HepG2 (cell line): ENCODE measurements around the gene MAGED2. TPM values are rescaled to one million over a fixed set of nuclear protein-coding genes. Genes with fewer than 3 reads are reported as not detected.

Source experiments
- ARID3A ChIP-seq: IDR thresholded peaks from 2 replicates; pipeline ENCODE4 v1.6.1; 2012; ENCODE audit warnings: low read depth, low read length, improper control_type of control experiment
- DMAP1 ChIP-seq: IDR thresholded peaks from 2 replicates; pipeline ENCODE4 v1.6.1; 2016
- FOXC1 ChIP-seq: sonication (generic); formaldehyde crosslinking; IDR thresholded peaks from 2 replicates; pipeline ENCODE4 v1.8.0; 2022; ENCODE audit warnings: mild to moderate bottlenecking, missing genetic modification reagents, borderline replicate concordance
- MNT ChIP-seq: fragments of 450-650 bp; IDR thresholded peaks from 2 replicates; pipeline ENCODE4 v1.6.1; 2016
- POLR2G ChIP-seq: fragments of 200-400 bp; formaldehyde crosslinking; IDR thresholded peaks from 2 replicates; pipeline ENCODE4 v1.6.1; 2018; ENCODE audit warnings: mild to moderate bottlenecking, low read depth, low read length, moderate library complexity
- TCF7 ChIP-seq: sonication (generic); IDR thresholded peaks from 2 replicates; pipeline ENCODE4 v1.6.1; 2016; ENCODE audit warnings: antibody characterized with exemption, low read depth
- ZFP1 ChIP-seq: IDR thresholded peaks from 2 replicates; pipeline ENCODE4 v1.6.1; 2016
- ZNF225 ChIP-seq: sonication (generic); formaldehyde crosslinking; IDR thresholded peaks from 2 replicates; pipeline ENCODE4 v1.4.0; 2020; ENCODE audit warnings: mild to moderate bottlenecking, missing genetic modification reagents
- ZNF572 ChIP-seq: sonication (generic); formaldehyde crosslinking; IDR thresholded peaks from 2 replicates; pipeline ENCODE4 v1.5.1; 2020; ENCODE audit warnings: mild to moderate bottlenecking, missing genetic modification reagents
- ZNF740 ChIP-seq: sonication (generic); formaldehyde crosslinking; IDR thresholded peaks from 2 replicates; pipeline ENCODE4 v1.4.0; 2020; ENCODE audit warnings: missing genetic modification reagents
- polyA plus RNA-seq, 8 experiments: library from polyadenylated mRNA; depleted of rRNA in 3 of 8; stranded (reverse) in 7 of 8; unstranded in 1 of 8; fragments of >200 nt; fragmentation: Illumina TruSeq in 4 of 8; extraction: Trizol in 4 of 8; gene quantifications; 2 replicates each; pipeline versions ENCODE4 v1.2.1 to v1.2.3, GENCODE V29; 2011 to 2016; ENCODE audit warnings: low read depth in 4 of 8, missing spikeins in 1 of 8, mixed read lengths in 1 of 8; ENCODE audit not compliant: insufficient read depth in 1 of 8
- total RNA-seq, 5 experiments: library from RNA; depleted of rRNA; stranded (reverse); fragments of >200 nt; fragmentation: Illumina TruSeq; extraction: Trizol; gene quantifications; 2 replicates each; pipeline ENCODE4 v1.2.3, GENCODE V29; 2016; ENCODE audit warnings: low read depth in 1 of 5

The MAGED2 gene
- total and polyA plus RNA-seq, 2 of the 13 experiments (the other 11 are each of a cell fraction or from before 2014, with no cell fraction given): 142 to 153 TPM

- TF ChIP-seq ZNF740 (CRISPR knock-in tag) (peak; percentile 78; the same call in 1 of the 2 replicates), POLR2G (peak; percentile 61), ARID3A (no peak), ZNF572 (no peak), TCF7 (peak; percentile 78), FOXC1 (0 out of 2 replicates have a peak, but pooled peaks have one; percentile 29), ZFP1 (CRISPR knock-in tag) (no peak), MNT (peak; percentile 31; the same call in 1 of the 2 replicates), DMAP1 (CRISPR knock-in tag) (0 out of 2 replicates have a peak, but pooled peaks have one; percentile 32), ZNF225 (CRISPR knock-in tag) (no peak)
Measured at GRCh38 chrX:54808605-54809483, 1.3 kb downstream of the MAGED2 start (continued).
